SU-DHL-6 (cell line): ENCODE data around the gene MGAT5.

Experiments used
- H2AFZ ChIP-seq: fragments of 200-600 bp; sonication (generic); 2 replicates; pipeline ENCODE4 v1.6.1; 2014; ENCODE audit warnings: low read depth, mild to moderate bottlenecking, moderate library complexity, mixed read lengths, antibody characterized with exemption, low read length; ENCODE audit not compliant: severe bottlenecking
- H3F3A ChIP-seq: fragments of 200-600 bp; shearing (Covaris generic); 2 replicates; pipeline ENCODE4 v1.6.0; 2016; ENCODE audit warnings: antibody characterized with exemption, mild to moderate bottlenecking; ENCODE audit not compliant: insufficient read depth
- H3K27ac ChIP-seq: fragments of 200-600 bp; sonication (generic); 2 replicates; pipeline ENCODE4 v1.5.1; 2016; ENCODE audit warnings: low read depth, mild to moderate bottlenecking, low read length, moderate library complexity, mixed read lengths
- H3K27me3 ChIP-seq: fragments of 200-600 bp; sonication (generic), shearing (Covaris generic); 2 replicates; pipeline ENCODE4 v1.6.0; 2014; ENCODE audit warnings: mild to moderate bottlenecking, low read length
- H3K36me3 ChIP-seq: fragments of 200-600 bp; sonication (generic); 2 replicates; pipeline ENCODE4 v1.6.1; 2014; ENCODE audit warnings: mild to moderate bottlenecking, low read length, mixed read lengths
- H3K4me2 ChIP-seq: fragments of 300-600, 200-600 bp; shearing (Covaris generic), sonication (generic); 2 replicates; pipeline ENCODE4 v1.6.0; 2014; ENCODE audit warnings: low read length, low read depth, mild to moderate bottlenecking; ENCODE audit not compliant: poor library complexity, severe bottlenecking
- H3K4me3 ChIP-seq: fragments of 200-600 bp; sonication (generic); 2 replicates; pipeline ENCODE4 v1.5.1; 2014; ENCODE audit warnings: antibody characterized with exemption, low read length, mild to moderate bottlenecking, mixed read lengths; ENCODE audit not compliant: insufficient read depth, poor library complexity, severe bottlenecking
- H3K79me2 ChIP-seq: fragments of 200-600 bp; sonication (generic); 2 replicates; pipeline ENCODE4 v1.6.1; 2014; ENCODE audit warnings: mild to moderate bottlenecking, low read length, moderate library complexity; ENCODE audit not compliant: insufficient read depth
- H3K9ac ChIP-seq: fragments of 200-600 bp; sonication (generic); 2 replicates; pipeline ENCODE4 v1.7.0; 2014; ENCODE audit warnings: mild to moderate bottlenecking, low read length
- H3K9me2 ChIP-seq: fragments of 200-600 bp; sonication (generic); replicated peaks from 2 replicates; pipeline ENCODE4 v1.6.1; 2014; ENCODE audit warnings: low read length; ENCODE audit not compliant: insufficient read depth
- H3K9me3 ChIP-seq: fragments of 200-600 bp; sonication (generic); 2 replicates; pipeline ENCODE4 v1.6.1; 2014; ENCODE audit warnings: low read length, mixed read lengths; ENCODE audit not compliant: insufficient read depth
- H4K20me1 ChIP-seq: fragments of 200-600 bp; sonication (generic); 2 replicates; pipeline ENCODE4 v1.6.1; 2014; ENCODE audit warnings: low read depth, mild to moderate bottlenecking, antibody characterized with exemption, low read length, moderate library complexity, mixed read lengths
- EZH2phosphoT487 ChIP-seq: fragments of 200-600 bp; sonication (generic), shearing (Covaris generic); conservative IDR thresholded peaks from 2 replicates; pipeline ENCODE4 v1.6.1; 2018; ENCODE audit warnings: mild to moderate bottlenecking, antibody characterized with exemption, low read length, moderate library complexity, mixed read lengths
- TF ChIP-seq, protein P1 (sequence below): fragments of 200-600 bp; sonication (generic); IDR thresholded peaks from one replicate; pipeline ENCODE4 v1.5.1; 2017; ENCODE audit warnings: antibody characterized with exemption, mild to moderate bottlenecking, low read length, moderate library complexity; ENCODE audit not compliant: insufficient read depth, poor library complexity, severe bottlenecking

Gene MGAT5

DNA sequence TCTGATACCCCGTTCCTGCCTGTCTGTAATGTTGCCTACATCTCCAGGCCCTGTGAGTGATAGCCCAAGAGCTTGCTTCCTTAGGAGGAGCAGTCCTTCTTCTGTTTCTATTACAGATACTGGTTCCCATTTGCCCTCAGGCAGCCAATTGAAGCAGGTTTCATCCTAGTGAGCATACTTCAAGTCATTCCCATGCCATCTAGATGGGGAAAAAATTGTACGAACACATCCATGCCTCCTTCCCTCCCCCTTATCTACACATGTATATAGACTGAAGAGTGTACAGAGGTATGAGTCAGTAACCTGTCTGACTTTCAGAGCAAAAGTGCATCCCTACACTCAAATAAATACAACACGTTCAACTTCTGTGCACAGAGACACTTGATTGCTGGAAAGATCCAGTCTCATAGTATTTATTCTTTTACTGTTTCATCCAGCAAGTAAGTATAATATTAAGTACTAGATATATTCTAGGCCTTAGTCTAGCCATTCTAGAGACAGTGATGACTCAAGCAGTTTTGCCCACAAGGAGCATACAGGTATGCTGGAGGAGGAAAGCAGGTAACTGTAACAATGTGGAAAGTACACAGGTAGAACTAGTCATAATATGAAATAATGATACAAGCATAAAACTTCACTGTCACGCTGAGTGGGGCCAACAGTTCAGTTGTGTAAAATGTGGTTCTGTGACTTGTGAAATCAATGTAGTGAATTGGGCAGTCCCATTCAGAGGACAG, 153.4 kb downstream of the MGAT5 start:
- TF ChIP-seq, protein P1, sequence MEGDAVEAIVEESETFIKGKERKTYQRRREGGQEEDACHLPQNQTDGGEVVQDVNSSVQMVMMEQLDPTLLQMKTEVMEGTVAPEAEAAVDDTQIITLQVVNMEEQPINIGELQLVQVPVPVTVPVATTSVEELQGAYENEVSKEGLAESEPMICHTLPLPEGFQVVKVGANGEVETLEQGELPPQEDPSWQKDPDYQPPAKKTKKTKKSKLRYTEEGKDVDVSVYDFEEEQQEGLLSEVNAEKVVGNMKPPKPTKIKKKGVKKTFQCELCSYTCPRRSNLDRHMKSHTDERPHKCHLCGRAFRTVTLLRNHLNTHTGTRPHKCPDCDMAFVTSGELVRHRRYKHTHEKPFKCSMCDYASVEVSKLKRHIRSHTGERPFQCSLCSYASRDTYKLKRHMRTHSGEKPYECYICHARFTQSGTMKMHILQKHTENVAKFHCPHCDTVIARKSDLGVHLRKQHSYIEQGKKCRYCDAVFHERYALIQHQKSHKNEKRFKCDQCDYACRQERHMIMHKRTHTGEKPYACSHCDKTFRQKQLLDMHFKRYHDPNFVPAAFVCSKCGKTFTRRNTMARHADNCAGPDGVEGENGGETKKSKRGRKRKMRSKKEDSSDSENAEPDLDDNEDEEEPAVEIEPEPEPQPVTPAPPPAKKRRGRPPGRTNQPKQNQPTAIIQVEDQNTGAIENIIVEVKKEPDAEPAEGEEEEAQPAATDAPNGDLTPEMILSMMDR: no peak
- no peak for TF ChIP-seq EZH2phosphoT487
- Histone ChIP-seq H3F3A (peaks cover 19% of the 10 kb centered on the region), H3K27ac (no peak overlapping the region), H3K9me2 (no peaks in the 10 kb centered on the region), H3K4me3 (no peak overlapping the region), H4K20me1 (no peaks in the 10 kb centered on the region), H3K4me2 (no peak overlapping the region), H3K79me2 (no peaks in the 10 kb centered on the region), H2AFZ (no peak overlapping the region), H3K9ac (no peak overlapping the region), H3K36me3 (no peaks in the 10 kb centered on the region), H3K27me3 (no peaks in the 10 kb centered on the region), H3K9me3 (no peaks in the 10 kb centered on the region)

DNA sequence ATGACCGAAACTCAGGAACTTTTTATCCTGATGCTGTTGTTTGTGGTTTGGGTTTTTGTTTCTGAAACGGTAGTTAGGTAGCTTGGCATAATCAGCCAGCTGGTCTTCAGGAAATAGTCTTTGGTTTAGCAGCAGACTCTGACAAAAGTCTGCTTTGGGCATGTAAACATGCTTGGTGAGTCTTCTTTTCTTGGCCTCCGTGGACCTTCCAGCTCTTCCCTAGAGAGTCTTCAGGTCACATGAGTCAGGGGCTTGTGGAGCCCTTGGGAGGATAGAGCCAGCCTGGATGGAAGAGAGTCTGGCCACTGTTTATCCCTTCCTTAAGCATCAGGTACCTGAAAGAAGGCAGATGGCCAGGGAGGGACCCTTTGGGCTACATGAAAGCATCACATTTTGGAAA, 154.5 kb downstream of the MGAT5 start:
- no peak overlapping the region for H3K27ac ChIP-seq
- H3K4me3 ChIP-seq: no peak overlapping the region
- H3K27me3 ChIP-seq: no peaks in the 10 kb centered on the region
- no peaks in the 10 kb centered on the region for H3K36me3 ChIP-seq
- H2AFZ ChIP-seq: no peak overlapping the region
- no peaks in the 10 kb centered on the region for H3K9me3 ChIP-seq
- H4K20me1 ChIP-seq: no peaks in the 10 kb centered on the region
- H3K79me2 ChIP-seq: no peaks in the 10 kb centered on the region
- peaks cover 19% of the 10 kb centered on the region for H3F3A ChIP-seq
- no peak overlapping the region for H3K9ac ChIP-seq
- H3K9me2 ChIP-seq: no peaks in the 10 kb centered on the region
- no peak overlapping the region for H3K4me2 ChIP-seq
- TF ChIP-seq, protein P1: no peak
- TF ChIP-seq EZH2phosphoT487: no peak

DNA sequence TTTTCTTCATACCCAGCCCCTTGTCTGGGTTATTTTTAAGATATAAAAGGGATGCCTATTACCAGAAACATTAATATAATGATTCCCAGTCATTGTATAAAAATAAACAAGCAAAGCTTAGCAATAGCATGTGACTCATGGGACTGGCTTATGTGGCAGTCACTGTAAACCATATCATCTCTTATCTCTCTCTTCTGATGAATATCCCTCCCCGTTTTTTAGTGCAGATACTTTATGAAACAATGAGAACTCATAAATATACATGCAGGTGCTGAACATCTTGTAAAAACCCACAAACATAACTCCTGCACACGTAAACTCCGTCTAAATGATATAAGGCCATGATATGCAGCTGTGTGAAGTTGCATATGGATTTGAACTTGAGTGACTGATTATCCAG, 154.9 kb downstream of the MGAT5 start:
- H3K36me3 ChIP-seq: no peaks in the 10 kb centered on the region
- H3K79me2 ChIP-seq: no peaks in the 10 kb centered on the region
- H3K9ac ChIP-seq: no peak overlapping the region
- TF ChIP-seq EZH2phosphoT487: no peak
- H3K4me2 ChIP-seq: no peak overlapping the region
- H3K27ac ChIP-seq: no peak overlapping the region
- no peaks in the 10 kb centered on the region for H3K9me2 ChIP-seq
- H3K4me3 ChIP-seq: no peak overlapping the region
- H4K20me1 ChIP-seq: no peaks in the 10 kb centered on the region
- H3K27me3 ChIP-seq: no peaks in the 10 kb centered on the region
- no peaks in the 10 kb centered on the region for H3K9me3 ChIP-seq
- no peak overlapping the region for H2AFZ ChIP-seq
- H3F3A ChIP-seq: peaks cover 19% of the 10 kb centered on the region

DNA sequence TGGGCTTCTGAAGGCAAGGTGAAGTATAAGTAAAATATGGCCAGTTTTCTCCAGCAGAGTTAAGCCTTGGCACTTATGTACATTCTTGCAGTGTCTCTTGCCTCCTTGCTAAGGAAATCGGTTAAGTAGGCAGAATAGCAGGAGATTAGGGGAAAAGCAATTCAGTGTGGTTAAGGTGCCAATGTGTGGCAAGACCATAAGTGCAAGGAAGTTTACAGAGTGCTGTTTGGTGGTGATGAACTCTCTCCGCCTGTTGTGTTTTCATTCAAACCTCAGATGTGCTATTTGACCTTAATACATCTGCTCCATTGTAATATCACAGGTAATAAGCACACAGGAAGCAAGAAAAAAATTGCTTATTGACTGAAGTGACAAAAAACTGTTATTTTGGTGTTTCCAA, 156.1 kb downstream of the MGAT5 start:
- no peak for TF ChIP-seq EZH2phosphoT487
- TF ChIP-seq, protein P1: no peak
- no peaks in the 10 kb centered on the region for H3K27me3 ChIP-seq
- H3K36me3 ChIP-seq: no peaks in the 10 kb centered on the region
- H3K9me2 ChIP-seq: no peaks in the 10 kb centered on the region
- peaks cover 19% of the 10 kb centered on the region for H3F3A ChIP-seq
- no peak overlapping the region for H2AFZ ChIP-seq
- H3K4me2 ChIP-seq: no peak overlapping the region
- H3K79me2 ChIP-seq: no peaks in the 10 kb centered on the region
- no peak overlapping the region for H3K4me3 ChIP-seq
- peak overlapping the region; percentile 87; the same call in 1 of the 2 replicates for H3K27ac ChIP-seq
- H3K9ac ChIP-seq: no peak overlapping the region
- no peaks in the 10 kb centered on the region for H4K20me1 ChIP-seq
- H3K9me3 ChIP-seq: no peaks in the 10 kb centered on the region
